ENCODE data around the gene MYOCD. TPM values are rescaled to one million over a fixed set of nuclear protein-coding genes. Genes with fewer than 3 reads are reported as not detected.

Gene MYOCD
- total RNA-seq, 1 experiment from 2014 or later: not detected

- ChIA-PET POLR2A (no interaction called here), CTCF (interaction anchor here (0.7 to 1.4 kb wide), 2 partner anchors 15 to 199 kb away, joined by 3 read pairs; no protein-coding TSS in a partner anchor), RAD21 (ENCODE audit: low non-redundant PET in 1 of 2, low total read pairs in 2 of 2, uncharacterized antibody in 2 of 2, unreplicated experiment in 2 of 2) (no interaction called here)
- Histone ChIP-seq H3K9me2 (ENCODE audit: insufficient read depth) (no peaks in the 10 kb centered on the region), H3K79me2 (ENCODE audit: insufficient read depth, low read length) (no peaks in the 10 kb centered on the region), H3K4me2 (ENCODE audit: low read length) (no peak overlapping the region), H3K4me1 (ENCODE audit: control insufficient read depth in 1 of 2, insufficient read depth in 2 of 2, low read length in 2 of 2) (peaks cover 4 to 6% of the 10 kb centered on the region in 2 experiments; a peak in 3 of 4 replicates), H4K20me1 (ENCODE audit: insufficient read depth) (no peaks in the 10 kb centered on the region), H3K4me3 (replicated peaks in 1 of 2; ENCODE audit: low read depth in 1 of 2, low read length in 2 of 2) (no peak overlapping the region), H3K9me3 (ENCODE audit: control insufficient read depth in 1 of 2, insufficient read depth in 1 of 2, low read depth in 1 of 2, low read length in 2 of 2) (no peaks in the 10 kb centered on the region), H3K9ac (ENCODE audit: low read length) (no peak overlapping the region), H3K27me3 (ENCODE audit: insufficient read depth, low read length) (peaks cover 3% of the 10 kb centered on the region; the same call in 1 of the 2 replicates), H3K27ac (ENCODE audit: low read depth, low read length) (no peak overlapping the region), H2AFZ (ENCODE audit: low read depth, low read length, poor library complexity, severe bottlenecking) (no peak overlapping the region), H3K36me3 (ENCODE audit: control insufficient read depth in 1 of 2, insufficient read depth in 2 of 2, low read length in 2 of 2) (no peaks in the 10 kb centered on the region)
- TF ChIP-seq POLR2A (IDR thresholded peaks at IDR 0.05; ENCODE audit: borderline replicate concordance, extremely low read depth, insufficient read depth, insufficient read length): no peak
- DNase-seq (ENCODE audit: low read depth, low spot score) (no peak), ATAC-seq (no peak)
- intact Hi-C loops (cut with micrococcal nuclease): no loop called here
- BruUV-seq (replicated peaks): no TSS peak
These were observed 79.1 kb downstream of the MYOCD start for GRCh38 chr17:12744786-12745185.

DNA sequence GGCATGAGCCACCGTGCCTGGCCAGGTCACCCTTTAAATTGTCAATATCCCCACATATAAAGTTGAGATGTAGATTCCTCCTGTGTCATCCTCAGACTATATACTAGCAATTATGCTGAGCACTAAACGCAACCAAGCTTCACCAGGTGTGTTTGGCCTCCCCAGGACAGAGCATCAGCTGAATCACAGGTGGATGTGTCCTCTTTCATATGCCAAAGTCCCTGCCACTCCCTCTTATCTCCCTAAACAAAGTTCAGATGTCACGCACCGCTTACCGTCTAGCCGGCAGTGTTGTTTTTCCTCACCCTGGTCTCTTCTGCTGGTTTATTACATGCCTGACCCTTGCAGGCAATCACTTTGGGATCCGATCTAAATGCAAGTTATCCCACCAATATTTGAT, 79.8 kb downstream of the MYOCD start:
- ChIA-PET CTCF (no interaction called here), POLR2A (no interaction called here), RAD21 (ENCODE audit: low non-redundant PET in 1 of 2, low total read pairs in 2 of 2, uncharacterized antibody in 2 of 2, unreplicated experiment in 2 of 2) (no interaction called here)
- Histone ChIP-seq H2AFZ (ENCODE audit: low read depth, low read length, poor library complexity, severe bottlenecking) (no peak overlapping the region), H3K9me2 (ENCODE audit: insufficient read depth) (no peaks in the 10 kb centered on the region), H3K4me1 (ENCODE audit: control insufficient read depth in 1 of 2, insufficient read depth in 2 of 2, low read length in 2 of 2) (peaks cover 4 to 6% of the 10 kb centered on the region in 2 experiments; a peak in 3 of 4 replicates), H3K9ac (ENCODE audit: low read length) (no peak overlapping the region), H3K4me2 (ENCODE audit: low read length) (no peak overlapping the region), H4K20me1 (ENCODE audit: insufficient read depth) (no peaks in the 10 kb centered on the region), H3K27ac (ENCODE audit: low read depth, low read length) (no peak overlapping the region), H3K4me3 (replicated peaks in 1 of 2; ENCODE audit: low read depth in 1 of 2, low read length in 2 of 2) (no peak overlapping the region), H3K36me3 (ENCODE audit: control insufficient read depth in 1 of 2, insufficient read depth in 2 of 2, low read length in 2 of 2) (no peaks in the 10 kb centered on the region), H3K9me3 (ENCODE audit: control insufficient read depth in 1 of 2, insufficient read depth in 1 of 2, low read depth in 1 of 2, low read length in 2 of 2) (no peaks in the 10 kb centered on the region), H3K79me2 (ENCODE audit: insufficient read depth, low read length) (no peaks in the 10 kb centered on the region), H3K27me3 (ENCODE audit: insufficient read depth, low read length) (peaks cover 3% of the 10 kb centered on the region; the same call in 1 of the 2 replicates)
- no TSS peak for BruUV-seq (replicated peaks)
- intact Hi-C loops (cut with micrococcal nuclease): no loop called here
- no peak for ATAC-seq
- DNase-seq (ENCODE audit: low read depth, low spot score): no peak
- TF ChIP-seq FOSL1 (IDR thresholded peaks at IDR 0.05; ENCODE audit: low read depth): no peak
- TF ChIP-seq MAX (IDR thresholded peaks at IDR 0.05): no peak
- no peak for TF ChIP-seq EZH2phosphoT487 (IDR thresholded peaks at IDR 0.05; ENCODE audit: borderline replicate concordance)
- TF ChIP-seq EZH2 (IDR thresholded peaks at IDR 0.05): no peak
- no peak for TF ChIP-seq ZNF274 (IDR thresholded peaks at IDR 0.05; ENCODE audit: low read depth, low read length)
- TF ChIP-seq SRF (IDR thresholded peaks at IDR 0.05; ENCODE audit: low read depth): no peak
- no peak for TF ChIP-seq EGR1 (IDR thresholded peaks at IDR 0.05; ENCODE audit: low read depth)
- TF ChIP-seq JUND (IDR thresholded peaks at IDR 0.05): no peak
- no peak for TF ChIP-seq POLR2AphosphoS5 (IDR thresholded peaks at IDR 0.05; ENCODE audit: low read depth, low read length)
- TF ChIP-seq TCF7L2 (IDR thresholded peaks at IDR 0.05; ENCODE audit: borderline replicate concordance, extremely low read depth, insufficient read depth, insufficient read length): no peak
- TF ChIP-seq RAD21 (IDR thresholded peaks at IDR 0.05; ENCODE audit: low read depth): no peak
